Progenitor cell of endocrine pancreas (in vitro differentiated cells): Measurements from ENCODE around the gene CDKN1B. TPM values are rescaled to one million over a fixed set of nuclear protein-coding genes. Genes with fewer than 3 reads are reported as not detected.

ENCODE experiments used
- DNase-seq: peaks from one replicate; pipeline ENCODE4 v3.0.0; 2021; ENCODE audit warnings: low spot score; ENCODE audit not compliant: unreplicated experiment
- H3K27ac Mint-ChIP-seq: 2 replicates; pipeline ENCODE4 v1.8.0; 2021; ENCODE audit warnings: mild to moderate bottlenecking, moderate library complexity, mixed read lengths
- H3K27me3 Mint-ChIP-seq: 2 replicates; pipeline ENCODE4 v1.8.0; 2021; ENCODE audit warnings: mixed read lengths
- H3K36me3 Mint-ChIP-seq: 2 replicates; pipeline ENCODE4 v1.8.0; 2022; ENCODE audit warnings: mixed read lengths; ENCODE audit not compliant: insufficient read depth
- H3K4me1 Mint-ChIP-seq: 2 replicates; pipeline ENCODE4 v1.8.0; 2021; ENCODE audit warnings: low read depth, mixed read lengths
- H3K4me3 Mint-ChIP-seq: 2 replicates; pipeline ENCODE4 v1.8.0; 2021; ENCODE audit warnings: low read depth, mild to moderate bottlenecking, moderate library complexity, mixed read lengths
- H3K9me3 Mint-ChIP-seq: 2 replicates; pipeline ENCODE4 v1.8.0; 2021; ENCODE audit warnings: low read depth, mixed read lengths
- total RNA-seq: library from RNA; stranded (reverse); gene quantifications from 2 replicates; pipeline ENCODE4 v1.2.1, GENCODE V29; 2021
- TF ChIP-seq, protein P1 (sequence below): fragments of 200-600 bp; sonication (generic); IDR thresholded peaks from one replicate; pipeline ENCODE4 v1.5.0; 2021; ENCODE audit warnings: antibody characterized with exemption, mild to moderate bottlenecking; ENCODE audit not compliant: unreplicated experiment

CDKN1B gene
- total RNA-seq, 1 donor from 2014 or later = 40.8 TPM

DNA sequence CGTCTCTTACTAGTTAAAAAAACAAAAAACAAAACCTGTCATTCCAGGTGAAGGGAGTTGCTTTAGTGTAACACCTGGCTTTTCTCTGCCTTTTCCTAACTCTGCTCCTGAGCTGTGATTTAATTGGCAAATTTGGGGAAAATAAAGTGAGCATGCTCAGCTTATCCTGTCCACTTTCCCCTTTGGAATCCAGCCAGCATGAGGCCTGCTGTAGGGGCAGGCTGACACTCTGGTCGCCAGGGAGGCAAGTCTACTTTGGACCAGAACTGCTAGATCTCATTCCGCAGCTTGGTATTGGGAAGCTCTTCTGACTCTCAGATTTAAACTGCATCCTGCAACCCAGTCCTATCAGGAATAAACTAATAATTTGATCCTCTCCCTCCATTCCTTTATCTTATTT lies 30.1 kb downstream of the CDKN1B start:
- H3K4me3 Mint-ChIP-seq = no peak overlapping the region
- H3K27me3 Mint-ChIP-seq = peaks cover 2% of the 10 kb centered on the region

DNA sequence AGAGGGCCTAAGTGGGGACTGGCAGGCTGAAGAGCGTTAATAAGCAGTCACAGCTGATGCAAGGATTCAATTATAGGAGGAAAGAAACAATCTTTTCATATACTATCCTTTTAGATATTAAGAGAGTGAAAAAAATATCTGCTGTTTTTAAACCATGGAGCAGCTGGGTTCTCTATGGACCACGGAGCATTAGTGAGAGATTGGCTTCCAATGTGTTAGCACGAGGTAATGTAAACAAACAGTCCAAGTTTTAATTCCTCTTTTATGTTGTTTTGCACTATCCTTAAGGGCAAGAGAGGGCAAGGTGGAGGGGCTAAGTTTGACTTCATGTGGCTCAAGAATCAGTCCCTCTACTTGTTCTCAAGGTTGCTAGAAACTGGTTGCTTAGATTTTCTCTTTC lies 30.9 kb downstream of the CDKN1B start:
- Mint-ChIP-seq H3K27ac (peak overlapping the region; percentile 17), H3K4me1 (peaks cover 6% of the 10 kb centered on the region), H3K4me3 (no peak overlapping the region), H3K9me3 (no peaks in the 10 kb centered on the region), H3K27me3 (peaks cover 2% of the 10 kb centered on the region), H3K36me3 (no peaks in the 10 kb centered on the region)
- TF ChIP-seq, protein P1, sequence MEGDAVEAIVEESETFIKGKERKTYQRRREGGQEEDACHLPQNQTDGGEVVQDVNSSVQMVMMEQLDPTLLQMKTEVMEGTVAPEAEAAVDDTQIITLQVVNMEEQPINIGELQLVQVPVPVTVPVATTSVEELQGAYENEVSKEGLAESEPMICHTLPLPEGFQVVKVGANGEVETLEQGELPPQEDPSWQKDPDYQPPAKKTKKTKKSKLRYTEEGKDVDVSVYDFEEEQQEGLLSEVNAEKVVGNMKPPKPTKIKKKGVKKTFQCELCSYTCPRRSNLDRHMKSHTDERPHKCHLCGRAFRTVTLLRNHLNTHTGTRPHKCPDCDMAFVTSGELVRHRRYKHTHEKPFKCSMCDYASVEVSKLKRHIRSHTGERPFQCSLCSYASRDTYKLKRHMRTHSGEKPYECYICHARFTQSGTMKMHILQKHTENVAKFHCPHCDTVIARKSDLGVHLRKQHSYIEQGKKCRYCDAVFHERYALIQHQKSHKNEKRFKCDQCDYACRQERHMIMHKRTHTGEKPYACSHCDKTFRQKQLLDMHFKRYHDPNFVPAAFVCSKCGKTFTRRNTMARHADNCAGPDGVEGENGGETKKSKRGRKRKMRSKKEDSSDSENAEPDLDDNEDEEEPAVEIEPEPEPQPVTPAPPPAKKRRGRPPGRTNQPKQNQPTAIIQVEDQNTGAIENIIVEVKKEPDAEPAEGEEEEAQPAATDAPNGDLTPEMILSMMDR = no peak
- DNase-seq = no peak

More for the DNA sequence above, 30.1 kb downstream of the CDKN1B start:
- Mint-ChIP-seq H3K36me3 (no peaks in the 10 kb centered on the region), H3K9me3 (no peaks in the 10 kb centered on the region), H3K4me1 (peaks cover 6% of the 10 kb centered on the region), H3K27ac (no peak overlapping the region)
- TF ChIP-seq, protein P1 = no peak
- no peak for DNase-seq

DNA sequence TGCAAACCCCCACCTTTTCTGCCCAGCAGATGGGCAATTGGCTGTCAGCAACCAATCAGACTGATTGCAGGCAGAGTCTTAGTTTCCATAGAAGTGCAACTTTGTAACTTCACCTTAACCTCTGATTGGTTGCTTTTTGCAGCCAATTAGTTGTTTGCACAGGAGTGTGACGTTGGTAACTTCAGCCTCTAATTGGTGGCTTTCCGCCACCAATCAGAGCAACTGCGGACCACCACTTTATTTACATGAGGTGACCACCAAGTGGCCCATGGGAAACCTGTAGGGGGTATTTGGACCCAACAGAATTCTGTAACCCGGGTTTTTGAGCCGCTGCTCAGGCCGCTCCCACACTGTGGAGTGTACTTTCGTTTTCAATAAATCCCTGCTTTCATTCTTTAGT lies 32.3 kb downstream of the CDKN1B start:
- H3K36me3 Mint-ChIP-seq = no peaks in the 10 kb centered on the region
- peaks cover 6% of the 10 kb centered on the region for H3K4me1 Mint-ChIP-seq
- no peak overlapping the region for H3K4me3 Mint-ChIP-seq
- TF ChIP-seq, protein P1 = no peak
- no peak for DNase-seq
- no peak overlapping the region for H3K27ac Mint-ChIP-seq
- no peaks in the 10 kb centered on the region for H3K9me3 Mint-ChIP-seq
- H3K27me3 Mint-ChIP-seq = peaks cover 2% of the 10 kb centered on the region

DNA sequence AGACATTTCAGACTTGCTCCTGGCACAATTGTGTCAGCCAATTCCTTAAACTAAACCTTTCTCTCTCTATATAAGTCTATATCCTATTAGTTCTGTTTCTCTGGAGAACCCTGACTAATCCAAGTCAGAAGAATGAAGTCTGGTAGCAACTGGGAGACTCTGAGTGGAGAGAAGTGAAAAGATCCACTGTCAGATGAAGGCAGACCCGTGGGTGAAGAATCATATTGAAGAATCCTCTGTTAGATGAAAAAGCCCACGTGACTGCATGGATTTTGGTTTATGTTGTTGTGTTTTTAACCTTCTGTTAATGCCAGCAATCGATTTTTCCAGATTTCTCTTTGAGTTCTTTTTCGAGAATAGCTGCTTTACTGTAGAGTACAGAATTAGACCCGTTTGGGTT lies 38.8 kb downstream of the CDKN1B start:
- Mint-ChIP-seq H3K4me1 (peaks cover 12% of the 10 kb centered on the region), H3K4me3 (no peak overlapping the region)
- no peak for DNase-seq

DNA sequence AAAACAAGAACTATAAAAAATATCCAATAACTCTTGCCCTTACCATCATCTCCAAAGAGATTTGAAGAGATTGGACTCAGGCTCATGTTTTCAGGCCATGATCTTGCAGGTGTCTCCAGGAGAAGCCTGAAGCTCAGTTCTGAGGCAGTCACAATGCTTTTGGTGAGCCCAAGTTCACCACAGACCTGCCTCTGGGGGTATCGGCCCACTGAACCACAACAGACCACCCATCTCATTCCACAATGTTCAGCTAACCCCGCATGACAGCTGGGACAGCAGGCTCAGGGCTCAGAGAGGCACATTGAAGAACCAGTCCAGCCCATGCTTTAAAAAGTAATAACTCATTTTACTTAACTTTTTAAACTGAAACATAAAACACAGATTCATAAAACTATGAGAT lies 40.0 kb downstream of the CDKN1B start:
- Mint-ChIP-seq H3K27ac (no peak overlapping the region), H3K27me3 (no peaks in the 10 kb centered on the region), H3K9me3 (peaks cover 3% of the 10 kb centered on the region), H3K4me1 (peaks cover 12% of the 10 kb centered on the region), H3K36me3 (no peaks in the 10 kb centered on the region), H3K4me3 (no peak overlapping the region)
- TF ChIP-seq, protein P1 = no peak
- no peak for DNase-seq

More for the DNA sequence above, 38.8 kb downstream of the CDKN1B start:
- Mint-ChIP-seq H3K27ac (no peak overlapping the region), H3K9me3 (peaks cover 3% of the 10 kb centered on the region), H3K27me3 (no peaks in the 10 kb centered on the region), H3K36me3 (no peaks in the 10 kb centered on the region)
- TF ChIP-seq, protein P1 = no peak
